Measurements from ENCODE around the gene SLC44A4. TPM values are rescaled to one million over a fixed set of nuclear protein-coding genes. Genes with fewer than 3 reads are reported as not detected.
A peak's percentile ranks its signal among the peaks of the same experiment; 100 is the strongest.

Gene SLC44A4
- total RNA-seq, 1 experiment from 2014 or later, result 3.1 TPM

DNA sequence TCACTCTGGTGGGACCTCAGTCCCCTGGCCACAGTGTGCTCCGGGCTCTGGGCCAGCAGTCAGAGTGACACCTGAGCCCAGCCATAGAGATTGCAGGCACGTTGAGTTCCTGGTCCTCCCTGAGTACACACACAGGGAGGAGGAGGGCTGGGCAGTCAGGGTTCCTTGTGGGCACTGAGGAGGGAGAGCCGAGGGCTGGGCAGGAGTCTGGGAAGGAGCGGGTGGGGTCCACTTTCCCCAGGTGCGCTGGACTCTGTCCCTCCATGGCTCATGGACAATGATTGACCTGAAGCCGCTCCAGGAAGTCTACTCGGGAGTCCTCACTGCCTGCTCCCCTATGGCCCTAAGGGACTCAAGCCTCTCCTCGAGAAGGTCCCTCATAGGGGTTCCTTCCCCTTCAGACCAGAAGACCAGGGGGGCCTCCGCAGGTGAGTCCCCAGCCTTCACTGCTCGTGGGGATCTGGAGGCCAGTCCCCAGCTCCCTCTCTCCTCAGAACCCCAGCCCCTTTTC, 1.1 kb downstream of the SLC44A4 start:
- no peak for ATAC-seq
- H3K4me3 Mint-ChIP-seq, result no peak overlapping the region
- H3K4me1 Mint-ChIP-seq, result peaks cover 6% of the 10 kb centered on the region
- CTCF ChIA-PET, result interaction anchor here (1.4 kb wide), 1 partner anchor 46 kb away, joined by 4 read pairs; no protein-coding TSS in a partner anchor
- peaks cover 26% of the 10 kb centered on the region for H3K36me3 Mint-ChIP-seq
- TF ChIP-seq GABPB1 (CRISPR knock-in tag; IDR thresholded peaks at IDR 0.05), result peak; percentile 58; the same call in 1 of the 2 replicates
- TF ChIP-seq, protein P1, sequence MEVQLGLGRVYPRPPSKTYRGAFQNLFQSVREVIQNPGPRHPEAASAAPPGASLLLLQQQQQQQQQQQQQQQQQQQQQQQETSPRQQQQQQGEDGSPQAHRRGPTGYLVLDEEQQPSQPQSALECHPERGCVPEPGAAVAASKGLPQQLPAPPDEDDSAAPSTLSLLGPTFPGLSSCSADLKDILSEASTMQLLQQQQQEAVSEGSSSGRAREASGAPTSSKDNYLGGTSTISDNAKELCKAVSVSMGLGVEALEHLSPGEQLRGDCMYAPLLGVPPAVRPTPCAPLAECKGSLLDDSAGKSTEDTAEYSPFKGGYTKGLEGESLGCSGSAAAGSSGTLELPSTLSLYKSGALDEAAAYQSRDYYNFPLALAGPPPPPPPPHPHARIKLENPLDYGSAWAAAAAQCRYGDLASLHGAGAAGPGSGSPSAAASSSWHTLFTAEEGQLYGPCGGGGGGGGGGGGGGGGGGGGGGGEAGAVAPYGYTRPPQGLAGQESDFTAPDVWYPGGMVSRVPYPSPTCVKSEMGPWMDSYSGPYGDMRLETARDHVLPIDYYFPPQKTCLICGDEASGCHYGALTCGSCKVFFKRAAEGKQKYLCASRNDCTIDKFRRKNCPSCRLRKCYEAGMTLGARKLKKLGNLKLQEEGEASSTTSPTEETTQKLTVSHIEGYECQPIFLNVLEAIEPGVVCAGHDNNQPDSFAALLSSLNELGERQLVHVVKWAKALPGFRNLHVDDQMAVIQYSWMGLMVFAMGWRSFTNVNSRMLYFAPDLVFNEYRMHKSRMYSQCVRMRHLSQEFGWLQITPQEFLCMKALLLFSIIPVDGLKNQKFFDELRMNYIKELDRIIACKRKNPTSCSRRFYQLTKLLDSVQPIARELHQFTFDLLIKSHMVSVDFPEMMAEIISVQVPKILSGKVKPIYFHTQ (CRISPR knock-in tag; IDR thresholded peaks at IDR 0.05), result no peak
- no peaks in the 10 kb centered on the region for H3K27me3 Mint-ChIP-seq (ENCODE audit: low read depth)
- POLR2A ChIA-PET, result no interaction called here
- no peak for DNase-seq (ENCODE audit: low spot score)
- no peak overlapping the region for H3K27ac Mint-ChIP-seq
- H3K9me3 Mint-ChIP-seq, result no peaks in the 10 kb centered on the region

DNA sequence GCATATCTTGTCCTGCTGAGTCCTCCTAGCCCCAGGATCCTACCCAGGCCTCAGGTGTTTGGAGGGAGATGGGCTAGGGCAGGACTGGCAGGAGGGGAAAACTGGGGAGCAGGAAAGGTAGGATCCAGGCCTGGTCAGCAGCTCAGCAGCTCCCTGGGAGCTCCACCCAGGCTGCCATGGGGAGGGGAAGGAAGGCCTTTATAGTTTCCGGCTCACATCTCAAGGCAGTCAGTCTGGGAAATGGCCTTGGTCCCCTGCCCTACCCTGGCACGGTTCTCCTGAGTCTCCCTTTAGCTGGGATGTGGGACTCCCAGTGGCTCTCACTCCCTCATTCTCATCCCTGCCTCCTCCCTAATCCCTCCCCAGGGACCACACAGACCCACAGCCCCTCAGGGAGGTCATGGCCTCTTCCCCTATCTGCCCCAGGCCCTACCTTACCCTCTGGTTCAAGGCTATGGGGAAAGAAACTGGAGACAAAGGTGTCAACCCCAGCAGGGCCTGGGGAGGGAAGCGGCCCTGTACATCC, 1.6 kb downstream of the SLC44A4 start:
- POLR2A ChIA-PET, result no interaction called here
- CTCF ChIA-PET, result interaction anchor here (1.4 kb wide), 1 partner anchor 46 kb away, joined by 4 read pairs; no protein-coding TSS in a partner anchor
- no peak for ATAC-seq

DNA sequence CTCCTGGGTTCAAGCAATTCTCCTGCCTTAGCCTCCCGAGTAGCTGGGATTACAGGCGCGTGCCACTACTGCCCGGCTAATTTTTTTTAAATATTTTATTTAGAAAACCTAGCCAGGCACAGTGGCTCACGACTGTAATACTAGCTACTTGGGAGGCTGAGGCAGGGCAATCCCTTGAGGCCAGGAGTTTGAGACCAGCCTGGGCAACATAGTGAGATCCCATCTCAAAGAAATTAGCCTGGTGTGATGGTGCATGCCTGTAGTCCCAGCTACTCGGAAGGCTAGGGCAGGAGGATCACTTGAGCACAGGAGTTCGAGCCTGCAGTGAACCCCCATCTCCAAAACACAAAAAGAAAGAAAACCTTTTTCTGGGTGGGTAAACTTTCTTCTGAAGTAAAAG, 2.4 kb downstream of the SLC44A4 start:
- no peaks in the 10 kb centered on the region for H3K9me3 Mint-ChIP-seq
- DNase-seq (ENCODE audit: low spot score) (no peak), ATAC-seq (no peak)
- POLR2A ChIA-PET, result no interaction called here
- peaks cover 14% of the 10 kb centered on the region for H3K36me3 Mint-ChIP-seq
- H3K4me1 Mint-ChIP-seq, result peaks cover 6% of the 10 kb centered on the region
- 0 out of 2 replicates have a peak, but pooled peaks have one; percentile 44 for TF ChIP-seq ZNF121 (CRISPR knock-in tag; IDR thresholded peaks at IDR 0.05)
- no peak for TF ChIP-seq ZNF671 (CRISPR knock-in tag; IDR thresholded peaks at IDR 0.05)
- CTCF ChIA-PET, result no interaction called here
- H3K27me3 Mint-ChIP-seq (ENCODE audit: low read depth), result no peaks in the 10 kb centered on the region
- no peak overlapping the region for H3K27ac Mint-ChIP-seq
- H3K4me3 Mint-ChIP-seq, result no peak overlapping the region

More for the DNA sequence above, 1.6 kb downstream of the SLC44A4 start:
- H3K27me3 Mint-ChIP-seq (ENCODE audit: low read depth), result no peaks in the 10 kb centered on the region
- H3K27ac Mint-ChIP-seq, result no peak overlapping the region
- H3K36me3 Mint-ChIP-seq, result peaks cover 21% of the 10 kb centered on the region
- DNase-seq (ENCODE audit: low spot score), result no peak
- TF ChIP-seq, protein P2, sequence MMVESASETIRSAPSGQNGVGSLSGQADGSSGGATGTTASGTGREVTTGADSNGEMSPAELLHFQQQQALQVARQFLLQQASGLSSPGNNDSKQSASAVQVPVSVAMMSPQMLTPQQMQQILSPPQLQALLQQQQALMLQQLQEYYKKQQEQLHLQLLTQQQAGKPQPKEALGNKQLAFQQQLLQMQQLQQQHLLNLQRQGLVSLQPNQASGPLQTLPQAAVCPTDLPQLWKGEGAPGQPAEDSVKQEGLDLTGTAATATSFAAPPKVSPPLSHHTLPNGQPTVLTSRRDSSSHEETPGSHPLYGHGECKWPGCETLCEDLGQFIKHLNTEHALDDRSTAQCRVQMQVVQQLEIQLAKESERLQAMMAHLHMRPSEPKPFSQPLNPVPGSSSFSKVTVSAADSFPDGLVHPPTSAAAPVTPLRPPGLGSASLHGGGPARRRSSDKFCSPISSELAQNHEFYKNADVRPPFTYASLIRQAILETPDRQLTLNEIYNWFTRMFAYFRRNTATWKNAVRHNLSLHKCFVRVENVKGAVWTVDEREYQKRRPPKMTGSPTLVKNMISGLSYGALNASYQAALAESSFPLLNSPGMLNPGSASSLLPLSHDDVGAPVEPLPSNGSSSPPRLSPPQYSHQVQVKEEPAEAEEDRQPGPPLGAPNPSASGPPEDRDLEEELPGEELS (CRISPR knock-in tag; IDR thresholded peaks at IDR 0.05), result no peak
- TF ChIP-seq RELA (CRISPR knock-in tag; IDR thresholded peaks at IDR 0.05; ENCODE audit: borderline replicate concordance), result no peak
- no peak for TF ChIP-seq NFYB (CRISPR knock-in tag; conservative IDR thresholded peaks at IDR 0.05; ENCODE audit: low read depth)
- TF ChIP-seq, protein P3, sequence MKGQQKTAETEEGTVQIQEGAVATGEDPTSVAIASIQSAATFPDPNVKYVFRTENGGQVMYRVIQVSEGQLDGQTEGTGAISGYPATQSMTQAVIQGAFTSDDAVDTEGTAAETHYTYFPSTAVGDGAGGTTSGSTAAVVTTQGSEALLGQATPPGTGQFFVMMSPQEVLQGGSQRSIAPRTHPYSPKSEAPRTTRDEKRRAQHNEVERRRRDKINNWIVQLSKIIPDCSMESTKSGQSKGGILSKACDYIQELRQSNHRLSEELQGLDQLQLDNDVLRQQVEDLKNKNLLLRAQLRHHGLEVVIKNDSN (CRISPR knock-in tag; IDR thresholded peaks at IDR 0.05), result no peak
- TF ChIP-seq CREB1 (CRISPR knock-in tag; IDR thresholded peaks at IDR 0.05), result no peak
- no peak for TF ChIP-seq GRHL2 (CRISPR knock-in tag; IDR thresholded peaks at IDR 0.05; ENCODE audit: insufficient replicate concordance, severe bottlenecking)
- TF ChIP-seq, protein P4, sequence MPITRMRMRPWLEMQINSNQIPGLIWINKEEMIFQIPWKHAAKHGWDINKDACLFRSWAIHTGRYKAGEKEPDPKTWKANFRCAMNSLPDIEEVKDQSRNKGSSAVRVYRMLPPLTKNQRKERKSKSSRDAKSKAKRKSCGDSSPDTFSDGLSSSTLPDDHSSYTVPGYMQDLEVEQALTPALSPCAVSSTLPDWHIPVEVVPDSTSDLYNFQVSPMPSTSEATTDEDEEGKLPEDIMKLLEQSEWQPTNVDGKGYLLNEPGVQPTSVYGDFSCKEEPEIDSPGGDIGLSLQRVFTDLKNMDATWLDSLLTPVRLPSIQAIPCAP (CRISPR knock-in tag; IDR thresholded peaks at IDR 0.05), result no peak
- no peak for TF ChIP-seq SP1 (CRISPR knock-in tag; conservative IDR thresholded peaks at IDR 0.05)
- no peak for TF ChIP-seq FOXP1 (CRISPR knock-in tag; IDR thresholded peaks at IDR 0.05; ENCODE audit: borderline replicate concordance)
- TF ChIP-seq, protein P5, sequence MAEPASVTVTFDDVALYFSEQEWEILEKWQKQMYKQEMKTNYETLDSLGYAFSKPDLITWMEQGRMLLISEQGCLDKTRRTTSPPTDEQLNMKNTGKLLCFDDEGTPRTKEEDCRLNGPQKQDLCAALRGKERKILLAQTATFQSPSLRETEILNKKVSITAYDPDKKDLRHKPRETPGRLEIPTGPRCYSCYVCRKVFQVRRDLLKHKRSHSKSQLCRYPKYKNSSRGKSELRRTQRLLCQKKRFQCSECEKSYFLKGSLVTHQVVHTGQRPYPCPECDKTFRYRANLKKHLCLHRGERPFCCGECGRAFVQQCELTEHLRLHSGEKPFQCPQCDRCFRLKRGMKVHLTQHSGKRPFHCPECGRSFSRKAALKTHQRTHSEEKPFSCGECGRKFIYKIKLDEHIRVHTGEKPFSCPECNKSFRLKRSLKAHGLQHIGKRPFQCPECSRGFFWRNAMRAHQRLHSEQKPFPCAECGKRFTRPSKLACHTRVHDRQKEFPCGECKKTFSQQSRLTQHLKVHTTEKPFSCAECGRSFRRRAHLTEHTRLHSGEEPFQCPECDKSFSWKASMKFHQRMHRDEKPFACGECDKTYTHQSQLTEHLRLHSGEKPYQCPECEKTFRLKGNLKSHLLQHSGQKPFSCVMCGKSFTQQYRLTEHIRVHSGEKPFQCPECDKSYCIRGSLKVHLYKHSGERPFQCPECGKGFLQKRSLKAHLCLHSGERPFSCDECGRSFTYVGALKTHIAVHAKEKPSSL (CRISPR knock-in tag; conservative IDR thresholded peaks at IDR 0.05), result no peak
- no peak overlapping the region for H3K4me3 Mint-ChIP-seq
- H3K4me1 Mint-ChIP-seq, result peaks cover 6% of the 10 kb centered on the region
- no peaks in the 10 kb centered on the region for H3K9me3 Mint-ChIP-seq

Data from WTC11 (cell line).